ENCODE data around the gene PHETA1.

GRCh38 chr12:111362687-111363475 lies 6.0 kb downstream of the PHETA1 start:
- TF ChIP-seq CTCF (conservative IDR thresholded peaks at IDR 0.05 in 1 of 2, IDR thresholded peaks at IDR 0.05 in 1 of 2; ENCODE audit: extremely low read depth in 1 of 2, insufficient read depth in 1 of 2, low read depth in 1 of 2, low read length in 2 of 2) = no peak
- no peak for TF ChIP-seq EZH2 (IDR thresholded peaks at IDR 0.05; ENCODE audit: borderline replicate concordance, low read length)
